SU-DHL-6 (cell line): ENCODE data around the gene FOSL2.

ENCODE experiments used
- CTCF ChIP-seq: fragments of 200-600 bp; sonication (generic); IDR thresholded peaks from one replicate; pipeline ENCODE4 v1.5.1; 2017; ENCODE audit warnings: antibody characterized with exemption, mild to moderate bottlenecking, low read length, moderate library complexity; ENCODE audit not compliant: insufficient read depth, poor library complexity, severe bottlenecking
- EZH2phosphoT487 ChIP-seq: fragments of 200-600 bp; sonication (generic), shearing (Covaris generic); conservative IDR thresholded peaks from 2 replicates; pipeline ENCODE4 v1.6.1; 2018; ENCODE audit warnings: mild to moderate bottlenecking, antibody characterized with exemption, low read length, moderate library complexity, mixed read lengths

GRCh38 chr2:28415715-28416114 lies 23.1 kb downstream of the FOSL2 start:
- TF ChIP-seq EZH2phosphoT487 (no peak), CTCF (no peak)
